SIG-M5 treated with dmso at 0.1 percent for 504 hours (cell line): ENCODE measurements around the gene GRB10.

Source experiments
- DNase-seq: peaks from one replicate; lab custom pipeline; 2025; ENCODE audit not compliant: unreplicated experiment; lab: John Stamatoyannopoulos, UW

GRB10 gene

GRCh38 chr7:50641442-50642405 is 141.0 kb downstream of the GRB10 start:
- no peak for DNase-seq

DNA sequence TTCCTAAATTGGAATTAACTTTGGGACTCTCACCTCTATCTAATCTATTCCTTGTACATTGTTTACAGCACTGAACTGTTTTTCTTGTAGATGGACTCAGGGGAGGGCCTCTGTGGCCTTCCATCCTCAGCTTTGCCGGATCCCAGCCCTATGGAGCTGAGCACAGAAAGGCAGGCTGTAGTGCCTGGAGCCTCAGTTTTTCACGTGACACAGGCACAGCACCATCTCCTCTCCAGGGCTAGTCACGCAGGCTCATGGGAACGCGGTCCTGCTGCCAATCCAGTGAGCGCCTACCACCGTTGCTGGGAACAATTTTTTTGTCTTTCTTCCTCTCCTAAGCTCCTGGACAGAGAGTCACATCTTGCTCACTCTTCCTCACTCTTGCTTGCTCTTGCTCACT is 141.9 kb downstream of the GRB10 start:
- DNase-seq = no peak

DNA sequence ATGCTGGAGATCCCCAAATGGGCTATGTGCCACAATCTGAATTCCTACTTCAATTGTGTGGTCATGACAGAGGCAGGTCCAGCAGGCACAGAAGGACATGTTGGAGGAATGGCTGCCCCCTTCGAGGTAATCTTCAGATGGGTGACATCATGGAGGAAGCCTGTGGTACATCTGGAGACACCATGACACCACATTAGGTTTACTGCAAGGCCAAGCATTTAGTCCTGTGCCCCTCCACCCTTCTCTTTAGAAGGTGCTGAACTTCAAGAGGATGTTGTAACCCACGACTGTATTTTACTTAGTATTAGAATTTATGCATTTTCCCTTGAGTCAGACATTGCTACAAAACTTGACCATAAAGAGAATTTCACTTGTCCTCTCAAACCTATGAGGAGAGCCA is 142.4 kb downstream of the GRB10 start:
- DNase-seq = no peak

- no peak for DNase-seq
Measured at GRCh38 chr7:50637725-50638643, 144.7 kb downstream of the GRB10 start.

- no peak for DNase-seq
Measured at GRCh38 chr7:50634378-50634777, 148.3 kb downstream of the GRB10 start.

DNA sequence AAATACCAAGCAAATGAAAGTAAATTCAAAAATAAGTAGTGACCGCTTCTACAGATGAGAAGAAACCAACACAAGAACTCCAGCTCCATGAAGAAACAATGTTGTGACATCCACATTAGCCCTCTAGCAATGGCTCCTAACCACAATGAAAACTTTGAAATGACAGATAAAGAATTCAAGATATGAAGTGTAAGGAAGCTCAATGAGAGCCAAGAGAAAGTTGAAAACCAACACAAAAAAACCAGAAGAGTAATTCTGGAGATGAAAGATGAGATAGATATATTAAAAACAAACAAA is 149.3 kb downstream of the GRB10 start:
- peak; percentile 44 for DNase-seq

DNA sequence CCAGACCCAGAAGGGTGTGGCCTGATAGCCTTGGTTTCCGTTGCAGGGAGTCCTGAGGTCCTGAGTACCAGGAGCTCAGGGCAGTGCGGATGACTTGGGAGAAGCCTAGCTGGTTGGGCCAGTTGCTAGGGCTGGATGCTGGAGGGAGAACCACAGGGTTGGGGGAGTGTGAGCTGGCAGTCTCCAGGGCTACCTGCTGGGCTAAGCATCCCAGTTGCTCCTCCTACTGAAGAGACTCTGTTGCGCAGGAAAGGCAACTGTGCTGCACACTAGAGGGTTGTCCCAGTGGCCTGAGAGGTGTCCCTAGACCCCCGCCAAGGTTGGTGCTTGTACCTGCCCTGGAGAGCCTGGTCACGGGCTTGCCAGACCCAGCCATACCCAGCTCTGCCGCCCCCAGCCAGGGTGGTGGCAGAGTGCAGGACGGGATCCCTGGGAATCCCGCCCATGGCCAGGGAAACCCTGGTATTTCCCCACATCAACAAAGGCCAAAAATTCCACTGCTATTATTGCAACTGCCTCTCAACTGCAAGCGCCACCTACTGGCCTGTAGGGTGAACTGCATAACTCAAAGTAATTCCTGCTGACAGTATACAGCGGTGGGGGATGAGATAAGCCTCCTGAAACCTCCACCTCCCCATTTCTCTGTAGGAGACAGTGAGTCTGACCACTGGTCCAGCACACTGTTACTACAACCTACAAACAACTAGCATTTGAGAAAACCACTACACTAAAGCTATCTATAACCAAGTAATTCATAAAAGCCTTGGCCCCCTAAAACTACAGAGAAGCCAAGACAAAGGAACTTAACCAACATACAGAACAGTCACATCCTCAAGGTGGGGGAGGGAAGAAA is 149.9 kb downstream of the GRB10 start:
- peak; percentile 68 for DNase-seq

DNA sequence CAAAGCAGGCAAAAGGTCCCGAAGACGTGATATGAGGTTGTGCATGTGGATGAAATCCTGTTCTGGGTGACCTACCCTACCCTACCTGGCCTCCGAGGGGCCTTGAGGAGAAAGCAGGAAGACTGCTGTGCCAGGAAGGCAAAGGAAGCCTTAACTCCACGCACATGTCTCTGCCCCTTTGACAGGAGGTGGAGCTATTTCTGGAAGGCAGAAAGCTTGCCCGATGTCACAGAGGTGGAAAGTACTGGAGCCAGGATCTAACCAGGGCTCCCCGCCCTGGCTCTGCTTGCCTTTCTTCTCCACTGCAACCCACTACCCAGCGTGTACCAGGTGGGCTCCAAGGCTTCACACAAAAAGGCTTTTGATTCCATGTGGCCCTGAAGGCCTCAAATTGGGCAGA is 151.1 kb downstream of the GRB10 start:
- no peak for DNase-seq

- no peak for DNase-seq
Measured at GRCh38 chr7:50631100-50631499, 151.6 kb downstream of the GRB10 start.

DNA sequence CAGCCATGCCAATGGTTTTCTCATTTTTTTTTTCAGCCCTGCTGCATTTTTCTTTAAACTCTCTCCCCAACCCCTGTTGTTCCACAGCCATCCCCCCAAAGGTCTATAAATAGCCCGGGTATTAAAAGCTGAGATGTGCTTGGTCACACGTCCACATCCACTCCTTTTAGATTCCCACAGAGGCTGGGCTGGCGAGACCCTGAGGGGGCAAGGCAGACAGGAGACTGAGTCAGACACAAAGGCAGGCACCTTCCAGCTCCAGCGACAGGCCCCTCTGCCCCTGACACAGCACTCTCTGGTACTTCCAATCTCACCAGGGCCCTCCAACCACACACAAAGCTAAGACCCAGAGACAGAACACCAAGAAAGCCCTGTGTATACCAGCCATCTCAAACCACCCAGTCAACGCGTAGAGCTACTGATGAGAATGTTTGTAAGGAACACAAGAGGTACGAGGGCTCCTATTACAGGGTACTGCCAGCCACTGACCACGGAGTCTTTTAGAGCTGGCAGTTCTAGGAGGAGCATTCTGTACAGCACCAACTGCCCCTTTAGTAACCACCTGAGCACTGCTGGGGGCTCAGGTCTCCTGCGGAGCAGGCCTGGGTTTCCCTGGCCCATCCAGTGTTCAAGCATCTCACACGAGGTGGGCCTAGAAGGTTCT is 153.3 kb downstream of the GRB10 start:
- DNase-seq = no peak

GRCh38 chr7:50628434-50629084 is 154.1 kb downstream of the GRB10 start:
- no peak for DNase-seq

DNA sequence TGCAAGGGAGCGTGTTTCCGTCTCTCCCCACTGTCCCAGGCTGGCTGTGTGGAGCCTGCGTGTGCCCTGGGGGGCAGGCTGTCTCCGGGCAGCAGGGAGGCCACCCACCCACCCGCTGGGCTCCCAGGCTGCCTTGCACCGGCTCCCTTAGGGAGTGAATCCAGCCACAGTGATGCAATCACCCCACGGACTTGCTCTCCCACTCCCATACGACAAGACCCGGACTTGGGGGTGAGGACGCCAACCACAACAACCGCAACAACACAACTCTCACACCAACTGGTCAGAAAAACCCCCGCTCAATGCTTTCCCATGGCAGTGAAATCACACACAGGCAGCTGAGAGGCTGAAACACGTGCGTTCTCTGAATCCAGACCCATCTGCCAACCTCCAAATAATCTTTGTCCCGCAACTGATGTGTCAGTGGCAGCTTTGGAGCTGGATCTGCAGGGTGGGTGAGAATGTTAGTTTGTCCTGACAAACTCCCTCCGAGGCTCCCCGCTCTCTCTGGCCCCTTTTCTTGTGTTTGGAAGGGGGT is 154.8 kb downstream of the GRB10 start:
- DNase-seq = no peak

- DNase-seq = no peak
Measured at GRCh38 chr7:50626286-50626685, 156.4 kb downstream of the GRB10 start.

DNA sequence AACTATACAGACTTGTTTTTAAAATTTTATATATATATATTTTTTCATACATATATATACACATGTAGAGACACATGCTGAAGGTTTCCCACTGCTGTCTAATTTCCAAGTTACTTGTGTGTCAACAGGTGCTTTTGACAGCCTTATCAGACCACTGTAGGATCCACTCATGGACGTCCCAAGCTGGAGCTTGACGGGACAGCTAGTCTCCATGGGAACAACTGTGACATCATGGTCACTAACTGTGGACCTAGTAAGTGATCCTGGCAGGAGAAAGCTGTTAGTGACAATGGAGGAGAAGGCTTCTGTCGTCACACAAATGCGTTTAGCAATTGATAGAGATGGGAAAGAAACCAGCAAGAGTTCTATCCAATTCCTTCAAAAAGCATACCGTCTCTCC is 157.3 kb downstream of the GRB10 start:
- DNase-seq = no peak

- DNase-seq = no peak
Measured at GRCh38 chr7:50622821-50623220, 159.9 kb downstream of the GRB10 start.

DNA sequence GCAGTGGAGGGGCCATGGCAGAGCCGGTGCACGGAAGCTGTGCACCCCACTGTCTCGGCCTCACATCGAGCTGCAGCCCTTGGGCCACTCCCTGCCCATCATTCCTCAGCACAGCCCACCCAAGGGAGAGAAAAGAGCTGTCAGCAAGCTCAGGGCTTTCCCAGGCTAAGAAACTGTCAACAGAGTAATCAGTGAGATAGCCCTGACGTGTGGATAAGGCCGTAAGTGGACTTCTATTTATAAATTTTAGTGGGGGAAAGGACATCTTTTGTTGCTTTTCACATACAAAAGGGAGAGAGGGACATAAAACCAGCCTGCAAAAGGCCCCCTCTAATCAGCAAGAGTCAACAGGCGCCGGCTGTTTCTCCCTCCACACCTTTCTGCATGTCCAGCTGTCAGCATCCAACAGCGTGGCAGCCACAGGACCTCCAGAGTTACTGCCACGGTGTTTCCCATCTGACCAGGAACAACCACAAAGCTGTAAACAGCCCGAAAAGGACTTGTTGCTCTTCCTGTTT is 160.7 kb downstream of the GRB10 start:
- no peak for DNase-seq

GRCh38 chr7:50621206-50621605 is 161.5 kb downstream of the GRB10 start:
- no peak for DNase-seq

- no peak for DNase-seq
Measured at GRCh38 chr7:50620433-50620832, 162.3 kb downstream of the GRB10 start.

GRCh38 chr7:50619684-50620083 is 163.0 kb downstream of the GRB10 start:
- DNase-seq = no peak

DNA sequence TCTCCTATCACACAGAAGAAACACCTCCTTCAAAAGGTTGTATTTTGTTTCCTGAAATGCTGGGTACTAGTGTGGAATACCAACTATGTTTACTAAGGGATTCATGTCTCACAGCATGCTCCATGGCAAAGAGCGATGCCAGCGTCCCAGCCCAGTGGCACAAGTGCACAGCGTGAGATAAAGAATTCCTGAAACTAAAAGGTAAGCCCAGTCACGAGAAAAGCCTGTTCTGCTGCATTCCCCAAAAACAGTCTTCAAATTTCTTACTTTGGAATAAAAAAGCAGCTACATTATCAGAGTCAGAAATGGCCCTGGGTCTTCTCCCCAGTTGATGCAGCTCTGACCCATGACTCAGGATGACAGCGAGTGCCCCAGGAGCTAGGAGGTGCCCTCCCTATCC is 164.4 kb downstream of the GRB10 start:
- no peak for DNase-seq
